Endothelial cell of hepatic sinusoid (primary cell): ENCODE measurements around the gene ANKS6.

Experiments used
- in situ Hi-C: cut with HindIII; loops from 2 replicates; pipeline ENCODE4 v1.10.0; 2017; ENCODE audit warnings: low sequenced_read_pairs

The ANKS6 gene

GRCh38 chr9:98742325-98743280 is 53.8 kb downstream of the ANKS6 start:
- in situ Hi-C loops = no loop called here

DNA sequence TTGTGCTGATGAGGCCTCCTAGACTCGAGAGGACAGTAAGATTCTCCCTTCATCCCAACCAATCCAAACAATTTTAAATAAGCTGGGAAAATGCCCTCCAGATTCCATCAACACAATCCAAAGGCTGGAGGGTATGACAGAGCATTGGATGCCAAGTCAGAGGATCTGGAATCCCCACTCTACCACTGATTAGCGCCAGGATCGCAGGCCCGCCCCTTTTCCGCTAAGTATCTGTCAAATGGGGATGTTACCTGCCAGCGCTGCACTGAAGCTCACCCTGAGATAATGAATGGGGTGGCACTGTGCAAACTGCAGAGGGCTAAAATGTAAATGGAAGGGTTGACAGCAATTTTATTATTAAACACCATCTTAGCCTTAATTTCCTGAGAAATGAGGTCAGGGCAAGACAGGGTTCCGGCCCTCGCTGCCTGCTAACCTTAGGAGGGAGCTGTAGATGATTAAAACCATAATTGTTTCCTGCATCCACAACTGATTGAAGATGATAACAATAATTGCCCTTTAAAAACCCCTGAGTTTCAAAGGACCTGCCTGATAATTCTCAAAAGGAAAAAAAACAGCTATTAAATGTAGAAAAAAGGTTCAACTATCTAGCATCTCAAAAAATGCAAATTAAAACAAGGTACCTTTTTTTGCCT is 56.0 kb downstream of the ANKS6 start:
- in situ Hi-C loops = no loop called here

- in situ Hi-C loops = no loop called here
Observed at GRCh38 chr9:98738741-98739140, 57.6 kb downstream of the ANKS6 start.

DNA sequence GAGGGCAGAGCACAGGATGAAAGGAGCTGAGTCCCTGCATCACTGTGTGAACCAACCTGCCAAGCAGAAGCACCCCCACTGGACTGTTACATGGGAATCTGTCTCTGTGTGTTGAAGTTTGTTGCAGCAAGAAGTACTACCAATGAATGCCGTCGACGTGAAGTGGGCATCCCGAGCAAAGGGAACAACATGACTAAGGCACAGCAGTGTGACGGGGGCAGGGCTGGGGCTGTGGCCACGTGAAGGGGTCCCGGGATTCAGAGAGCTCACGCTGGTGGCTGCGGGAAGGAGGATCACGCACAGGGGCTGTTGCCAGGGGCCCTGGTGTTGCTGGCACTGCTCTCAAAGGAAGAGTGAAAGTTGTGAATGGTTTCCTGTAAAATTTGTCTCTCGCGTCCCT is 60.1 kb downstream of the ANKS6 start:
- in situ Hi-C loops = no loop called here

- in situ Hi-C loops = no loop called here
Observed at GRCh38 chr9:98732801-98733200, 63.6 kb downstream of the ANKS6 start.

DNA sequence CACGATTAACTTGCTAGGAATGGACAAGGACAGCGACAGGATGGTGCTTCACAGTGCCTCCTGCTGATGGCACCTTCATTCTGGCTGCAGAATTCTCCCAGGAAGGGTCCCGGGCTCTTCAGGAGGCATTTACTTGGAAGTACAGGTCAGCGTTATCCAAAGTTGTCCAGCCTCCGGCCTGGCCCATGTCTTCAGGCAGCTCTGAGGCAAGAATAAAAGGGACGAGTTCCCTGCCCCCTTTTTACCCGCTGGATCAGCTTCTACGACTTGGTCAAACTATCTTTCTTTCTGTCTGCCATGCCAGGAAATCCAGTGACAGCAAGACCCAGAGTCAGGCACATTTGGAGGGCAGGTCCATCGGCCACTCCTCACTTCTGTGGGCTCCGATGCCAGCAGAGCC is 64.3 kb downstream of the ANKS6 start:
- in situ Hi-C loops = no loop called here

DNA sequence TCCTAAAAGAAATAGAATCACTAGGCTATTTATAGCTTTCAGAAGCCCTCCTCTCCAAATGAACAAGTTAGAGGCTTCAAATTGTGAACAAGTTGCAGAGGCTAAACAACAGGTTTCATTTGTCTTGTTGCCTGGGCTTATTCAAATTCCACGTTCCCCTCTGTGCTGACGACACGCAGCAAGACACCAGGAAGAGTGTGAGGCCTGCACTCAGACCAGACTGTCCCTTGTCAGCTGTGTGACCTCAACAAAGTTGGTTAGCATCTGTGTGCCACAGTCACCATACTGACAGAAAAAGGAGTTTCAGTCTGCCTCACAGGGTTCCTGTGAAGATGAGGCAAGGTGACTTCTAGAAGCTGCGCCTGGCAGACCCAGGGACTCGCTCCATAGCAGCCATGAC is 65.5 kb downstream of the ANKS6 start:
- in situ Hi-C loops = no loop called here

DNA sequence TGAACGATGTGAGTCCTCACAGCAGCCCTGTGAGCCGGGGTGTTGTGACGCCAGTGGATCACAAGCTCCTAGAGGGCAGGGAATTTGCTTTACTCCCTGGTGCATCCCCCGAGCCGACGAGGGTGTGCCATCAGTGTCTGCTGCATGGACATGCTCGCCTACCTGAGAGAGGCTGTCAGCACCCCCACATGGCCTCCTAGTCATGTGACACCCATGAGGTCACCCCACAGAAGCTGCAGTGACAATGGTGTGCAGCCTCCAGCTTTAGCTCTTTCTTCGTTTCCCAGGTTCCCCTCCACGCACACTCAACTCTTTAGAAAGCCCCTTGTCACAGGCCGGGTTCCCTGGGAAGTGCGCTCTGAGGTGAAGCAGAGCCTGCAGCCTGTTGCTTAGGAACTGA is 67.9 kb downstream of the ANKS6 start:
- in situ Hi-C loops = no loop called here

GRCh38 chr9:98727428-98727827 is 68.9 kb downstream of the ANKS6 start:
- in situ Hi-C loops = no loop called here

GRCh38 chr9:98726735-98727134 is 69.6 kb downstream of the ANKS6 start:
- in situ Hi-C loops = no loop called here

GRCh38 chr9:98724810-98725530 is 71.4 kb downstream of the ANKS6 start:
- in situ Hi-C loops = no loop called here

DNA sequence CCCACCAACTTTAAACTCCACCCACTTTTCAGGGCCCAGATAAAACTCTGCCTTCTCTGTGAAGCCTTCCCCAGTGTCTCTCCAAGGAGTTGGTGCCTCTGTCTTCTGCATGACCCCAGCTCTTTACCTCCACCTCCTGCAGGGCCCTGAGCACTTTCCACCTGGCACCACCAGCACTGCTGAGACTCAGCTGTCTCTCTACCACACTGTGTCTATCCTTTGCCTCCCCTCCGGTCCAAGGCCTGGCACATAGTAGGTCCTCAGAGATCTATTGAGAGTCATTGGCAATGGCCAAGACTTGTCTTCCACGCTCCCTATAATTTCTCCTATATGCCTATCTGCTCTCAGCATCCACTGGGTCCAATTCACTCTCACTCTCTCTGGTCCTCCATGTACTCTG is 74.7 kb downstream of the ANKS6 start:
- in situ Hi-C loops = no loop called here

GRCh38 chr9:98720402-98720801 is 76.0 kb downstream of the ANKS6 start:
- in situ Hi-C loops = no loop called here

DNA sequence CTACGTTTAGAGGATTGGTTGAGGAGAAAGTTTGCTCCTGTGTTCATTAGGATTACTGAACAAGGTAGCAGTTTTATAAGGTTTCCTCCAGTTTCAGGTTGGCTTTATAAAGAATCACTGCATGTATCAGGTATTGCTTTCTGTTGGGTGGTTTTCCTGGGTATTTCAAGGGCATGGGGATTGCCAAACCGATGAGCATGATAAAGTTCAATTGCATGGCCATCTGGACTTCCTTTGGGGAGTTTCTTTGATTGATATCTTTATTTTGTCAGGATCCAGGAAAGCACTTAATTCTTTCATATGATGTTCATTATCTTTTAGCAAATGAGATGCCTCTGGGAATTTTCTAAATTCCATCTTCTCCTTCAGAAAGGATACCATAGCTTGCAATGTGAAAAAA is 77.3 kb downstream of the ANKS6 start:
- in situ Hi-C loops = no loop called here

GRCh38 chr9:98714833-98715232 is 81.5 kb downstream of the ANKS6 start:
- in situ Hi-C loops = no loop called here

GRCh38 chr9:98712987-98713386 is 83.4 kb downstream of the ANKS6 start:
- in situ Hi-C loops = no loop called here

- in situ Hi-C loops = no loop called here
Observed at GRCh38 chr9:98709968-98710965, 86.1 kb downstream of the ANKS6 start.

DNA sequence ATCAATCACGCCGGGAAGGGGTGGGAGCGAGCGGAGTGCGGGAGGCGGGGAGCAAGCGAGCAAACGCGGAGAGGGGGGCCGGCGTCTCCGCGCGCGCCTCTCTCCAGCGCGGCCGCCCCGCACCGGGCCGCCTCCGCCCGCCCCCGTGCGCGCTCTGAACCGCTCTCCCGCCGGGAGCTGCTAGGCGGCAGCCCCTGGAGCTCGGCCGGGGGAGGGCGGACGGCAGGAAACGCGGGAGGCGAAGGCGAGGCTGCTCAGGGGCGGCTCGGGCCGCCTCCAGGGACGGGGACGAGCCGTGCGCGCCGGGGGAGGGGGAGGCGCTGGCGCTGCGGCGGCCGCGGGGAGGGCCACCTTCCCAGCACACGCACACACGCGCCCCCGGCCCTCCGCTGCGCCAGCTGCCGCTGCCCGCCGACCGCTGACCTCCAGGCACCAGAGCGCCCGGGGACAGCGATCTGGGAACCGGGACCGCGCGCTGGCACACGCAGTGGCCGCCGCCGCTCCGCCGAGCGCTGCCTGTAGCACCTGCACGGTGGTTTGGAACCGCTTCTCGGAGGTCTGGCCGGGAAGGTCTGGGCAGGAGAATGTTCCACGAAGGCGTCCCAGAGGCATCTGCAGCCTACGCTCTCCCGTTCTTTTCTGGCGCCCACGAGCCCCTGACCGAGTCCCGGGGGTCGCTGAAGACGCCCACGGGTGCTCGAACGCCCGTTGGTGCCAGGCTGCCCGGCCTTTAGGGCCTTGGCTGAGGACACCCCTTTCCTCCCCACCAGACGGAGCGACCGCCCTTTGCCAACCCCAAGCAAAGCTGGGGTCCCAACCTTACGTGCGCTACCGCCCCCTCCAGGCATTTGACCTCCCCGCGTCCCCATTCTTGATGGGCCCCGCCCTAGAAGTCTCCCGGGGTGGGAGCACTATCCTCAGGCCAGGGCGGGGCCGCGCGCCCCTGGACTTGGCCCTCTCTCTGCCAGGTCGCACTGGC is 87.1 kb downstream of the ANKS6 start, which contains the start of gene GABBR2:
TSS of gene GABBR2 (minus strand) at position 3 of the 979 bp plus-strand sequence. CDS start 198 bp downstream, outside the sequence.
- in situ Hi-C loops = no loop called here
